Coronary artery (tissue), 2 donors: ENCODE measurements around the gene TAS1R3.

ENCODE experiments used
- DNase-seq: peaks from one replicate; pipeline ENCODE4 v3.0.0-alpha.2; 2017; ENCODE audit warnings: low spot score
- H3K27ac ChIP-seq, 2 donors: fragments of 200-600 bp; sonication (generic); one replicate each; pipeline ENCODE4 v1.5.1; 2016 to 2019
- H3K4me3 ChIP-seq: fragments of 200-600 bp; sonication (generic); 2 replicates; pipeline ENCODE4 v1.5.1; 2016; ENCODE audit warnings: mild to moderate bottlenecking, moderate library complexity
- TF ChIP-seq, protein P1 (sequence below): fragments of 200-600 bp; sonication (generic); IDR thresholded peaks from one replicate; pipeline ENCODE4 v1.5.1; 2019; ENCODE audit warnings: antibody characterized with exemption

The TAS1R3 gene

DNA sequence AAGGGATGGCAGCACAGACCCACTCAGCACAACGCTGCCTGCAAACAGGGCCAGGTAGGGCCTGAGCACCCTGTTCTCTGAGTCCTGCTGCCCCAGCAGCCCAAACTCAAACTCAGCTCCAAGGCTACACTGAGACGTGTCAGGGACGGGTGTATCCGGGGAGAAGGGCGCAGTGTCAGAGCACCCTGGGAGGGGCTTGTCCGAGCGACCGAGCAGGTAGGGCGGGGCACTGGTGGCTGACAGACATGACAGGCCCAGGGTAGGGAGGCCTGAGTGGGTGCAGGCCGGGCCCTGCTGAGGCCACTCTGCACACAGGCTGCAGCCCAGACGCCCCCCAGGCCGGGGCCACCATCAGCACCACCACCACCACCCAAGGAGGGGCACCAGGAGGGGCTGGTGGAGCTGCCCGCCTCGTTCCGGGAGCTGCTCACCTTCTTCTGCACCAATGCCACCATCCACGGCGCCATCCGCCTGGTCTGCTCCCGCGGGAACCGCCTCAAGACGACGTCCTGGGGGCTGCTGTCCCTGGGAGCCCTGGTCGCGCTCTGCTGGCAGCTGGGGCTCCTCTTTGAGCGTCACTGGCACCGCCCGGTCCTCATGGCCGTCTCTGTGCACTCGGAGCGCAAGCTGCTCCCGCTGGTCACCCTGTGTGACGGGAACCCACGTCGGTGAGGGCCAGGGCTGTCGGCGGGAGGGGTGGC, 45.3 kb upstream of the TAS1R3 start:
- TF ChIP-seq, protein P1, sequence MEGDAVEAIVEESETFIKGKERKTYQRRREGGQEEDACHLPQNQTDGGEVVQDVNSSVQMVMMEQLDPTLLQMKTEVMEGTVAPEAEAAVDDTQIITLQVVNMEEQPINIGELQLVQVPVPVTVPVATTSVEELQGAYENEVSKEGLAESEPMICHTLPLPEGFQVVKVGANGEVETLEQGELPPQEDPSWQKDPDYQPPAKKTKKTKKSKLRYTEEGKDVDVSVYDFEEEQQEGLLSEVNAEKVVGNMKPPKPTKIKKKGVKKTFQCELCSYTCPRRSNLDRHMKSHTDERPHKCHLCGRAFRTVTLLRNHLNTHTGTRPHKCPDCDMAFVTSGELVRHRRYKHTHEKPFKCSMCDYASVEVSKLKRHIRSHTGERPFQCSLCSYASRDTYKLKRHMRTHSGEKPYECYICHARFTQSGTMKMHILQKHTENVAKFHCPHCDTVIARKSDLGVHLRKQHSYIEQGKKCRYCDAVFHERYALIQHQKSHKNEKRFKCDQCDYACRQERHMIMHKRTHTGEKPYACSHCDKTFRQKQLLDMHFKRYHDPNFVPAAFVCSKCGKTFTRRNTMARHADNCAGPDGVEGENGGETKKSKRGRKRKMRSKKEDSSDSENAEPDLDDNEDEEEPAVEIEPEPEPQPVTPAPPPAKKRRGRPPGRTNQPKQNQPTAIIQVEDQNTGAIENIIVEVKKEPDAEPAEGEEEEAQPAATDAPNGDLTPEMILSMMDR = no peak
- H3K4me3 ChIP-seq = no peak overlapping the region
- no peak overlapping the region for H3K27ac ChIP-seq
- no peak for DNase-seq

DNA sequence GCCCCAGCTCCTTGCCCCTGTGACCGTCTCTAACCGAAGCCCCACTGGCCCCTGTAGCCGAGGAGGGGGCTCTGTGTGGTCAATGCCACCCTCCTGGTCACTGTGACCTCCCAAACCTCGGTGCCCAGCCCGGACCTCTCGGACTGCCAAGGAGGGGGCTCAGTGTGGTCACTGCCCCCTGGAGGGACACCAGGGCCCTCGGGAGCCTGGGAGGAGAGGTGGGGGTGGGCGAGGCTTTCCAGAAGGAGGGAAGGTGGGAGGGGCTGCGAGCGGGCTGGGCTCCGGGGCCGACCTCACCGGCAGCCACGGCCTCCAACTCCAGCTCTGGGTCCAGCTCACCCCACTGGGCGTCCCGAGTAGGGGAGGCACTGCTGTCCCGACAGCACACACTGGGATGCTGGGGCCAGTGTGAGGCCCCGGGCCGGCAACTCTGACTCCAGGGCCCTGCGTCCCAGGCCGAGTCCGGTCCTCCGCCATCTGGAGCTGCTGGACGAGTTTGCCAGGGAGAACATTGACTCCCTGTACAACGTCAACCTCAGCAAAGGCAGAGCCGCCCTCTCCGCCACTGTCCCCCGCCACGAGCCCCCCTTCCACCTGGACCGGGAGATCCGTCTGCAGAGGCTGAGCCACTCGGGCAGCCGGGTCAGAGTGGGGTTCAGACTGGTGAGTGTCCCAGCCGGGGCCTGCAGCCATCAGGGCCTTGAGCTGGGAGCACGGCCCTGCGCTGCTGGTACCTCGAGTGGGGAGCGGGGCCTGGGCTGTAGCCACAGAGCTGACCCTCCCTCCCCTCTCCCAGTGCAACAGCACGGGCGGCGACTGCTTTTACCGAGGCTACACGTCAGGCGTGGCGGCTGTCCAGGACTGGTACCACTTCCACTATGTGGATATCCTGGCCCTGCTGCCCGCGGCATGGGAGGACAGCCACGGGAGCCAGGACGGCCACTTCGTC, 44.5 kb upstream of the TAS1R3 start:
- no peak for DNase-seq
- Histone ChIP-seq H3K27ac (no peak overlapping the region), H3K4me3 (no peak overlapping the region)
- TF ChIP-seq, protein P1 = no peak

DNA sequence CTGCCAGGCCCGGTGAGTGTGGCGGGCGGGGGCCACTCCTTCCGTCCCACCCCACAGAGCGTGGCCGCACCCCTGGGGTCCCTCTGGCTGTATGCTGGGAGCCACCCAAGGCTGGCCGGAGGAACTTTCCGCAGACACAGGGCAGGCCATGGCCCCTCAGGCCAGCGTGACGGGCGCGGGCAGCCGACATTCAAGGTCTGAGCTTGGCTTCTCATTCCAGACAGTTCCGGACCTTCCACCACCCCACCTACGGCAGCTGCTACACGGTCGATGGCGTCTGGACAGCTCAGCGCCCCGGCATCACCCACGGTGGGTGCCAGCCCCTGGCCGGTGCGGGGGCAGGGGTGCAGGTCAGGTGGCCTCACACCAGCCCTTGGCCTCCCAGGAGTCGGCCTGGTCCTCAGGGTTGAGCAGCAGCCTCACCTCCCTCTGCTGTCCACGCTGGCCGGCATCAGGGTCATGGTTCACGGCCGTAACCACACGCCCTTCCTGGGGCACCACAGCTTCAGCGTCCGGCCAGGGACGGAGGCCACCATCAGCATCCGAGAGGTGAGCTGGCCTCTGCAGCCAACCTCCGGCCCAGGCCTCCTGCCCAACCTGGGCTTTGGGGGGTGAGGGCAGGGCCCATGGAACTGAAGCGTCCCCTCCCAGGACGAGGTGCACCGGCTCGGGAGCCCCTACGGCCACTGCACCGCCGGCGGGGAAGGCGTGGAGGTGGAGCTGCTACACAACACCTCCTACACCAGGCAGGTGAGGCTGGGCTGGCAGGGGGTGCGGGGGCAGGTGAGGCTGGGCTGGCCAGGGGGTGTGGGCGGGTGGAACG, 43.6 kb upstream of the TAS1R3 start:
- no peak for DNase-seq
- Histone ChIP-seq H3K27ac (no peak overlapping the region), H3K4me3 (no peak overlapping the region)
- TF ChIP-seq, protein P1 = no peak

DNA sequence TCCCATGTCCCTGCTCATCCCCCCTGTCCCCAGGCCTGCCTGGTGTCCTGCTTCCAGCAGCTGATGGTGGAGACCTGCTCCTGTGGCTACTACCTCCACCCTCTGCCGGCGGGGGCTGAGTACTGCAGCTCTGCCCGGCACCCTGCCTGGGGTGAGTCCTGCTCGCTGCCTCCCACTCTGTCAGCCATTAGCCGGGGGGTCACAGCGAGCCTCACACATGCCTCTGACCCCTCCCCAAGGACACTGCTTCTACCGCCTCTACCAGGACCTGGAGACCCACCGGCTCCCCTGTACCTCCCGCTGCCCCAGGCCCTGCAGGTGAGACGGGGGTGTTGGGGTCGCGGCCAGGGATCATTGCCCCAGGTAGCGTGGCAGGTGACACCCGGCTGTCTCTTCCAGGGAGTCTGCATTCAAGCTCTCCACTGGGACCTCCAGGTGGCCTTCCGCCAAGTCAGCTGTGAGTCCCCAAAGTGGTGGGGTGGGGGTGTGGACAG, 40.8 kb upstream of the TAS1R3 start:
- no peak for DNase-seq
- TF ChIP-seq, protein P1 = peak; percentile 62
- H3K27ac ChIP-seq = no peak overlapping the region
- no peak overlapping the region for H3K4me3 ChIP-seq

DNA sequence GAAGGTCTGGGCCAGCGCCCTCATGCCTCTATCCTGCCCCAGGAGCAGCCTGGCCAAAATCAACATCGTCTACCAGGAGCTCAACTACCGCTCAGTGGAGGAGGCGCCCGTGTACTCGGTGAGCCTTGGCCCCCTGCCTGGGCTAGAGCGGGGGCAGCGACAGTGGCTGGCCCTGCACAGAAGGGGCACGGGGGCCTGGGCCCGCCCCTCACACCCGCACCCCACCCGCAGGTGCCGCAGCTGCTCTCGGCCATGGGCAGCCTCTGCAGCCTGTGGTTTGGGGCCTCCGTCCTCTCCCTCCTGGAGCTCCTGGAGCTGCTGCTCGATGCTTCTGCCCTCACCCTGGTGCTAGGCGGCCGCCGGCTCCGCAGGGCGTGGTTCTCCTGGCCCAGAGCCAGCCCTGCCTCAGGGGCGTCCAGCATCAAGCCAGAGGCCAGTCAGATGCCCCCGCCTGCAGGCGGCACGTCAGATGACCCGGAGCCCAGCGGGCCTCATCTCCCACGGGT, 40.0 kb upstream of the TAS1R3 start:
- Histone ChIP-seq H3K27ac (no peak overlapping the region), H3K4me3 (no peak overlapping the region)
- no peak for DNase-seq
- TF ChIP-seq, protein P1 = no peak

DNA sequence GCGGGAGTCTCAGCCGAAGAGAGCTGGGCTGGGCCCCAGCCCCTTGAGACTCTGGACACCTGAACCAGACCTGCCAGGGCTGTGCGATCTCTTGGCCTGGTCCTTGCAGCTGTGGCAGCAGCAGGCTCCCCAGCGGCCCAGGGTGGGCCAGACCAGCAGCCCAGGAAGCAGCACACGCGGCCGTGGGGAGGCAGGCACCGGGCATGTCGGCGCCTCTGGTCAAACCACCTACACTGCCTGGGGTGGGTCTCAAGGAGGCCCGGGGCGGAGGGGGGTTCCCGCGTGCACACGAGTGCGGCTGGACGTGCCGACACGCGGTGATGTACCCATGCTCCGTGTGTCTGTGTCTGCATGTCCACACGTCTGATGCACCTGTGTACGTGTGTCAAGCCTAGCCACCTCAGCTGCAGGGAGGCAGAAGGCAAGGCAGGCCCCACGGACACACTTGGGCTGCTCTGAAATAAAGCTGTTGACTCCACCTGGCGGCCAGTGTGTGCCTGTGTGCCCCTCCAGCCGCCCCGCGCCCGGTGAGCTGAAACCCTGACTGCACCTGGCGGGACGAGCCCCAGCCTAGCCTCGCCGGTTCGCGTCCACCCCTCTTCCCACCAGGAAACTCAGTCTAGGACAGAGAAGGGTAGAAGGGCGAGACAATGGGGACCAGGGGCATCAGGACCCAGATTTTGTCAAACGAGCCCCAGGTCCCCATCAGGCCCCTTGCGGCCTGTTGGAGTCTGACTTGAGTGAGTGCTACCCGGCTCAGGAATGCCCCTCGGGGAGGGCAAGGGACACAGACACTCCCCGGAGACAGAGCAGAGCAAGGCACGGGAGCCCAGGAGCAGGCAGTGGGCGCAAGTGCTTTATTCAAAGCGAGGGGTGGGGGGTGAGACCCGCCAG, 39.3 kb upstream of the TAS1R3 start:
- Histone ChIP-seq H3K4me3 (no peak overlapping the region), H3K27ac (no peak overlapping the region)
- TF ChIP-seq, protein P1 = peak; percentile 18
- DNase-seq = no peak
